HEK293 (cell line): ENCODE results near the gene ARX.

Experiments
- CTCF ChIA-PET: fragments of 350-600 bp; formaldehyde crosslinking; extraction: SDS; loops from one replicate; lab custom pipeline; 2021; ENCODE audit warnings: antibody characterized with exemption; lab: Yijun Ruan, JAX
- POLR2A ChIA-PET: fragments of 300-600 bp; formaldehyde crosslinking; extraction: SDS; loops from one replicate; lab custom pipeline; 2020; ENCODE audit warnings: antibody characterized with exemption, inconsistent platforms; lab: Yijun Ruan, JAX
- H3K27ac ChIP-seq: fragments of 200-500 bp; sonication (Bioruptor generic); 2 replicates; pipeline ENCODE4 v1.5.1; 2014; ENCODE audit warnings: low read depth, low read length, control low read depth, inconsistent platforms; ENCODE audit errors: extremely low read depth
- H3K36me3 ChIP-seq, 2 experiments: fragments of 200-500 bp in 1 of 2; sonication (Bioruptor generic) in 1 of 2; 1 replicate in 1 of 2; 2 replicates in 1 of 2; pipeline ENCODE4 v1.5.1; 2014 to 2017; ENCODE audit warnings: inconsistent platforms in 2 of 2, low read length in 2 of 2; ENCODE audit not compliant: control insufficient read depth in 2 of 2, insufficient read depth in 1 of 2
- H3K4me1 ChIP-seq: fragments of 200-500 bp; sonication (Bioruptor generic); 2 replicates; pipeline ENCODE4 v1.5.1; 2014; ENCODE audit warnings: mild to moderate bottlenecking, low read length, inconsistent platforms; ENCODE audit not compliant: control insufficient read depth, insufficient read depth
- H3K4me3 ChIP-seq: 2 replicates; pipeline ENCODE4 v1.5.1; 2011; ENCODE audit warnings: low read depth, mild to moderate bottlenecking, control low read depth, low read length, moderate library complexity
- H3K9me3 ChIP-seq: fragments of 200-500 bp; sonication (Bioruptor generic); 2 replicates; pipeline ENCODE4 v1.5.1; 2014; ENCODE audit warnings: low read depth, low read length, inconsistent platforms; ENCODE audit not compliant: control insufficient read depth, insufficient read depth
- KLF9 ChIP-seq: fragments of 450-650 bp; formaldehyde crosslinking; IDR thresholded peaks from 2 replicates; pipeline ENCODE4 v1.5.1; 2016; ENCODE audit warnings: missing biosample characterization, missing genetic modification characterization, low read depth
- TRIM28 ChIP-seq: IDR thresholded peaks from 2 replicates; pipeline ENCODE4 v1.6.1; 2011; ENCODE audit warnings: low read length, control low read depth, borderline replicate concordance
- WT1 ChIP-seq: fragments of 450-650 bp; formaldehyde crosslinking; IDR thresholded peaks from 2 replicates; pipeline ENCODE4 v1.5.1; 2016; ENCODE audit warnings: missing biosample characterization, missing genetic modification characterization
- ZFP3 ChIP-seq: fragments of 450-650 bp; formaldehyde crosslinking; IDR thresholded peaks from 2 replicates; pipeline ENCODE4 v1.5.1; 2016; ENCODE audit warnings: low read depth, missing biosample characterization, missing genetic modification characterization
- ZFP41 ChIP-seq: fragments of 450-650 bp; formaldehyde crosslinking; IDR thresholded peaks from 2 replicates; pipeline ENCODE4 v1.5.1; 2016; ENCODE audit warnings: missing biosample characterization, missing genetic modification characterization, borderline replicate concordance
- ZNF10 ChIP-seq: fragments of 450-650 bp; formaldehyde crosslinking; IDR thresholded peaks from 2 replicates; pipeline ENCODE4 v1.5.1; 2017; ENCODE audit warnings: missing biosample characterization, missing genetic modification characterization
- ZNF138 ChIP-seq: fragments of 450-650 bp; formaldehyde crosslinking; IDR thresholded peaks from 2 replicates; pipeline ENCODE4 v1.5.1; 2016; ENCODE audit warnings: missing biosample characterization, missing genetic modification characterization, borderline replicate concordance
- ZNF175 ChIP-seq: fragments of 450-650 bp; formaldehyde crosslinking; IDR thresholded peaks from 2 replicates; pipeline ENCODE4 v1.5.1; 2016; ENCODE audit warnings: missing biosample characterization, missing genetic modification characterization
- ZNF202 ChIP-seq: fragments of 450-650 bp; formaldehyde crosslinking; IDR thresholded peaks from 2 replicates; pipeline ENCODE4 v1.5.1; 2016; ENCODE audit warnings: missing biosample characterization, missing genetic modification characterization, borderline replicate concordance
- ZNF24 ChIP-seq: fragments of 450-650 bp; formaldehyde crosslinking; IDR thresholded peaks from 2 replicates; pipeline ENCODE4 v1.5.1; 2016; ENCODE audit warnings: missing biosample characterization, missing genetic modification characterization
- ZNF248 ChIP-seq: fragments of 450-650 bp; formaldehyde crosslinking; IDR thresholded peaks from 2 replicates; pipeline ENCODE4 v1.5.1; 2017; ENCODE audit warnings: missing biosample characterization, missing genetic modification characterization
- ZNF302 ChIP-seq: fragments of 450-650 bp; formaldehyde crosslinking; IDR thresholded peaks from 2 replicates; pipeline ENCODE4 v1.5.1; 2016; ENCODE audit warnings: missing biosample characterization, missing genetic modification characterization, low read depth
- ZNF350 ChIP-seq: fragments of 450-650 bp; formaldehyde crosslinking; IDR thresholded peaks from 2 replicates; pipeline ENCODE4 v1.5.0; 2017; ENCODE audit warnings: missing biosample characterization, mild to moderate bottlenecking, missing genetic modification characterization
- ZNF366 ChIP-seq: fragments of 450-650 bp; formaldehyde crosslinking; conservative IDR thresholded peaks from 2 replicates; pipeline ENCODE4 v1.5.1; 2016; ENCODE audit warnings: missing biosample characterization, missing genetic modification characterization
- ZNF404 ChIP-seq: fragments of 450-650 bp; formaldehyde crosslinking; IDR thresholded peaks from 2 replicates; pipeline ENCODE4 v1.5.1; 2017; ENCODE audit warnings: missing biosample characterization, missing genetic modification characterization
- ZNF473 ChIP-seq: fragments of 450-650 bp; formaldehyde crosslinking; IDR thresholded peaks from 2 replicates; pipeline ENCODE4 v1.5.1; 2017; ENCODE audit warnings: missing biosample characterization, missing genetic modification characterization
- ZNF544 ChIP-seq: fragments of 450-650 bp; formaldehyde crosslinking; IDR thresholded peaks from 2 replicates; pipeline ENCODE4 v1.5.0; 2017; ENCODE audit warnings: missing biosample characterization, missing genetic modification characterization
- ZNF549 ChIP-seq: fragments of 450-650 bp; IDR thresholded peaks from 2 replicates; pipeline ENCODE4 v1.5.1; 2018; ENCODE audit warnings: missing biosample characterization, missing genetic modification characterization, mild to moderate bottlenecking, inconsistent platforms, moderate library complexity
- ZNF660 ChIP-seq: fragments of 450-650 bp; IDR thresholded peaks from 2 replicates; pipeline ENCODE4 v1.5.1; 2018; ENCODE audit warnings: missing biosample characterization, mild to moderate bottlenecking, missing genetic modification characterization
- TF ChIP-seq, protein P1 (sequence below): fragments of 450-650 bp; formaldehyde crosslinking; conservative IDR thresholded peaks from 2 replicates; pipeline ENCODE4 v1.5.1; 2016; ENCODE audit warnings: low read depth, missing biosample characterization, missing genetic modification characterization
- TF ChIP-seq, protein P2 (sequence below): fragments of 450-650 bp; formaldehyde crosslinking; IDR thresholded peaks from 2 replicates; pipeline ENCODE4 v1.5.1; 2016; ENCODE audit warnings: missing biosample characterization, missing genetic modification characterization, low read depth
- TF ChIP-seq, protein P3 (sequence below): fragments of 450-650 bp; formaldehyde crosslinking; IDR thresholded peaks from 2 replicates; pipeline ENCODE4 v1.5.1; 2016; ENCODE audit warnings: missing biosample characterization, missing genetic modification characterization
- TF ChIP-seq, protein P4 (sequence below): sonication (generic); formaldehyde crosslinking; IDR thresholded peaks from 2 replicates; pipeline ENCODE4 v1.8.1; 2022; ENCODE audit warnings: mild to moderate bottlenecking, moderate library complexity, missing genetic modification reagents
- TF ChIP-seq, protein P5 (sequence below): fragments of 450-650 bp; formaldehyde crosslinking; IDR thresholded peaks from 2 replicates; pipeline ENCODE4 v1.5.1; 2017; ENCODE audit warnings: missing biosample characterization, missing genetic modification characterization
- TF ChIP-seq, protein P6 (sequence below): fragments of 450-650 bp; formaldehyde crosslinking; IDR thresholded peaks from 2 replicates; pipeline ENCODE4 v1.5.1; 2016; ENCODE audit warnings: missing biosample characterization, missing genetic modification characterization

ARX gene

DNA sequence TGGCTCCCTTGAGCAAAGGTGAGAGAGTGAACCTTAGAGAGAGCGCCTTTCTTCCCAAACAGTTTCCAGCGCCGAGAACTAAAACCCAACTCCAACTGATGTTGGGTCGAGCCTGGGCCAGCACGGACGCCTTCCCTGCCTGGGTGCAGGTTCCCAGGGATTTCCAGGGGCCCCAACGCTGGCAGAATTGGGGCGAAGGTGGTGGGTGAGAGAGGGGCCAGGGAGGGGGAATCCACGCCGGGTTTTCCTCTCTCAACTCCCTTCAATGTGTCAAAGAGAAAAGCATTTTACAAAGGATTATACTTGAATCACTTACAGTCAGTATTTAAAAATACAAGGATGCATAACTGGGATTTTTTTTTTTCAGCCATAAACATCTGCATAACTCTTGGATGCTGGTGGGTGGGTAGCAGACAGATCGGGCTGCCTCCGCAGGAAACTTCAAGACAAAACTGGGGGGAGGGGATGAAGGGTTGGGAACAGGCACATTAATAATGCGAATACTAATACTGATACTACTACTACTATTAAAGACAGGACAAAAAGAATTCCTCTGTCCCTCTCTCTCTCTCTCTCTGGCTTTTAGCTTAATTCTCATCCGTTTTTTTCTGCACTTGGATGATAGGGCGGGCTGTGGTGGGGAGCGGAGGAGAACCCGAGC lies 1.3 kb upstream of the ARX start:
- no peaks in the 10 kb centered on the region for H3K9me3 ChIP-seq
- H3K36me3 ChIP-seq, result no peaks in the 10 kb centered on the region
- TF ChIP-seq, protein P1, sequence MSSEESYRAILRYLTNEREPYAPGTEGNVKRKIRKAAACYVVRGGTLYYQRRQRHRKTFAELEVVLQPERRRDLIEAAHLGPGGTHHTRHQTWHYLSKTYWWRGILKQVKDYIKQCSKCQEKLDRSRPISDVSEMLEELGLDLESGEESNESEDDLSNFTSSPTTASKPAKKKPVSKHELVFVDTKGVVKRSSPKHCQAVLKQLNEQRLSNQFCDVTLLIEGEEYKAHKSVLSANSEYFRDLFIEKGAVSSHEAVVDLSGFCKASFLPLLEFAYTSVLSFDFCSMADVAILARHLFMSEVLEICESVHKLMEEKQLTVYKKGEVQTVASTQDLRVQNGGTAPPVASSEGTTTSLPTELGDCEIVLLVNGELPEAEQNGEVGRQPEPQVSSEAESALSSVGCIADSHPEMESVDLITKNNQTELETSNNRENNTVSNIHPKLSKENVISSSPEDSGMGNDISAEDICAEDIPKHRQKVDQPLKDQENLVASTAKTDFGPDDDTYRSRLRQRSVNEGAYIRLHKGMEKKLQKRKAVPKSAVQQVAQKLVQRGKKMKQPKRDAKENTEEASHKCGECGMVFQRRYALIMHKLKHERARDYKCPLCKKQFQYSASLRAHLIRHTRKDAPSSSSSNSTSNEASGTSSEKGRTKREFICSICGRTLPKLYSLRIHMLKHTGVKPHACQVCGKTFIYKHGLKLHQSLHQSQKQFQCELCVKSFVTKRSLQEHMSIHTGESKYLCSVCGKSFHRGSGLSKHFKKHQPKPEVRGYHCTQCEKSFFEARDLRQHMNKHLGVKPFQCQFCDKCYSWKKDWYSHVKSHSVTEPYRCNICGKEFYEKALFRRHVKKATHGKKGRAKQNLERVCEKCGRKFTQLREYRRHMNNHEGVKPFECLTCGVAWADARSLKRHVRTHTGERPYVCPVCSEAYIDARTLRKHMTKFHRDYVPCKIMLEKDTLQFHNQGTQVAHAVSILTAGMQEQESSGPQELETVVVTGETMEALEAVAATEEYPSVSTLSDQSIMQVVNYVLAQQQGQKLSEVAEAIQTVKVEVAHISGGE (tag by site-specific recombination), result no peak
- TF ChIP-seq, protein P2, sequence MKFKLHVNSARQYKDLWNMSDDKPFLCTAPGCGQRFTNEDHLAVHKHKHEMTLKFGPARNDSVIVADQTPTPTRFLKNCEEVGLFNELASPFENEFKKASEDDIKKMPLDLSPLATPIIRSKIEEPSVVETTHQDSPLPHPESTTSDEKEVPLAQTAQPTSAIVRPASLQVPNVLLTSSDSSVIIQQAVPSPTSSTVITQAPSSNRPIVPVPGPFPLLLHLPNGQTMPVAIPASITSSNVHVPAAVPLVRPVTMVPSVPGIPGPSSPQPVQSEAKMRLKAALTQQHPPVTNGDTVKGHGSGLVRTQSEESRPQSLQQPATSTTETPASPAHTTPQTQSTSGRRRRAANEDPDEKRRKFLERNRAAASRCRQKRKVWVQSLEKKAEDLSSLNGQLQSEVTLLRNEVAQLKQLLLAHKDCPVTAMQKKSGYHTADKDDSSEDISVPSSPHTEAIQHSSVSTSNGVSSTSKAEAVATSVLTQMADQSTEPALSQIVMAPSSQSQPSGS (tag by site-specific recombination), result no peak
- TF ChIP-seq WT1 (tag by site-specific recombination) (no peak), ZNF549 (tag by site-specific recombination) (no peak), ZNF544 (tag by site-specific recombination) (no peak), ZNF366 (tag by site-specific recombination) (no peak), ZNF404 (tag by site-specific recombination) (no peak), ZNF473 (tag by site-specific recombination) (no peak), ZNF660 (tag by site-specific recombination) (no peak), ZFP3 (tag by site-specific recombination) (no peak)
- TF ChIP-seq, protein P3, sequence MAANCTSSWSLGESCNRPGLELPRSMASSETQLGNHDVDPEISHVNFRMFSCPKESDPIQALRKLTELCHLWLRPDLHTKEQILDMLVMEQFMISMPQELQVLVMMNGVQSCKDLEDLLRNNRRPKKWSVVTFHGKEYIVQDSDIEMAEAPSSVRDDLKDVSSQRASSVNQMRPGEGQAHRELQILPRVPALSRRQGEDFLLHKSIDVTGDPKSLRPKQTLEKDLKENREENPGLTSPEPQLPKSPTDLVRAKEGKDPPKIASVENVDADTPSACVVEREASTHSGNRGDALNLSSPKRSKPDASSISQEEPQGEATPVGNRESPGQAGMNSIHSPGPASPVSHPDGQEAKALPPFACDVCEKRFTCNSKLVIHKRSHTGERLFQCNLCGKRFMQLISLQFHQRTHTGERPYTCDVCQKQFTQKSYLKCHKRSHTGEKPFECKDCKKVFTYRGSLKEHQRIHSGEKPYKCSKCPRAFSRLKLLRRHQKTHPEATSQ, result no peak
- peaks cover 16% of the 10 kb centered on the region for H3K4me1 ChIP-seq
- H3K27ac ChIP-seq, result no peak overlapping the region
- no peak overlapping the region for H3K4me3 ChIP-seq
- CTCF ChIA-PET, result no interaction called here
- POLR2A ChIA-PET, result no interaction called here

DNA sequence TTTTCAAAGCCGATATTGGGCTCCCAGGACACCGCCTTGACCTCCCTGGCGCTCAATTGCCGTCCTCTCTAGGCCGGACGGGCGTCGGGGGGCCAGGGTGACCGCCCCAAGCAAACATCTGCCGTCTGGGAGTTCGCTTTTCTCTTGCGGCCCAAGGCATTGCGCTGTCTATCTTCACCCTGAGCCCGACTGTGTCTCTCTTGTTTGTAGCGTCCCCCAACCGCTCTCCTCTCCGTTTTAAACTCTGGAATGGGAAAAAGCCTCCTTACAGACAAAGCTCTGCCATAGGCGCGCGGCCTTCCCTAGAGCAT lies 551 bp upstream of the ARX start:
- Histone ChIP-seq H3K4me1 (peaks cover 16% of the 10 kb centered on the region), H3K27ac (no peak overlapping the region), H3K4me3 (no peak overlapping the region), H3K36me3 (no peaks in the 10 kb centered on the region), H3K9me3 (no peaks in the 10 kb centered on the region)
- ChIA-PET CTCF (no interaction called here), POLR2A (no interaction called here)
- TF ChIP-seq, protein P4, sequence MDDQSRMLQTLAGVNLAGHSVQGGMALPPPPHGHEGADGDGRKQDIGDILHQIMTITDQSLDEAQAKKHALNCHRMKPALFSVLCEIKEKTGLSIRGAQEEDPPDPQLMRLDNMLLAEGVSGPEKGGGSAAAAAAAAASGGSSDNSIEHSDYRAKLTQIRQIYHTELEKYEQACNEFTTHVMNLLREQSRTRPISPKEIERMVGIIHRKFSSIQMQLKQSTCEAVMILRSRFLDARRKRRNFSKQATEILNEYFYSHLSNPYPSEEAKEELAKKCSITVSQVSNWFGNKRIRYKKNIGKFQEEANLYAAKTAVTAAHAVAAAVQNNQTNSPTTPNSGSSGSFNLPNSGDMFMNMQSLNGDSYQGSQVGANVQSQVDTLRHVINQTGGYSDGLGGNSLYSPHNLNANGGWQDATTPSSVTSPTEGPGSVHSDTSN (CRISPR knock-in tag), result no peak
- TF ChIP-seq ZNF202 (tag by site-specific recombination) (no peak), ZNF175 (tag by site-specific recombination) (no peak), ZNF302 (no peak), TRIM28 (no peak), ZFP41 (tag by site-specific recombination) (no peak), KLF9 (tag by site-specific recombination) (no peak), ZNF350 (no peak), ZNF24 (tag by site-specific recombination) (no peak), ZNF10 (tag by site-specific recombination) (no peak), ZFP3 (tag by site-specific recombination) (no peak), ZNF138 (tag by site-specific recombination) (no peak), ZNF248 (tag by site-specific recombination) (no peak)
- TF ChIP-seq, protein P5, sequence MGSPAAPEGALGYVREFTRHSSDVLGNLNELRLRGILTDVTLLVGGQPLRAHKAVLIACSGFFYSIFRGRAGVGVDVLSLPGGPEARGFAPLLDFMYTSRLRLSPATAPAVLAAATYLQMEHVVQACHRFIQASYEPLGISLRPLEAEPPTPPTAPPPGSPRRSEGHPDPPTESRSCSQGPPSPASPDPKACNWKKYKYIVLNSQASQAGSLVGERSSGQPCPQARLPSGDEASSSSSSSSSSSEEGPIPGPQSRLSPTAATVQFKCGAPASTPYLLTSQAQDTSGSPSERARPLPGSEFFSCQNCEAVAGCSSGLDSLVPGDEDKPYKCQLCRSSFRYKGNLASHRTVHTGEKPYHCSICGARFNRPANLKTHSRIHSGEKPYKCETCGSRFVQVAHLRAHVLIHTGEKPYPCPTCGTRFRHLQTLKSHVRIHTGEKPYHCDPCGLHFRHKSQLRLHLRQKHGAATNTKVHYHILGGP (tag by site-specific recombination), result no peak
- TF ChIP-seq, protein P6, sequence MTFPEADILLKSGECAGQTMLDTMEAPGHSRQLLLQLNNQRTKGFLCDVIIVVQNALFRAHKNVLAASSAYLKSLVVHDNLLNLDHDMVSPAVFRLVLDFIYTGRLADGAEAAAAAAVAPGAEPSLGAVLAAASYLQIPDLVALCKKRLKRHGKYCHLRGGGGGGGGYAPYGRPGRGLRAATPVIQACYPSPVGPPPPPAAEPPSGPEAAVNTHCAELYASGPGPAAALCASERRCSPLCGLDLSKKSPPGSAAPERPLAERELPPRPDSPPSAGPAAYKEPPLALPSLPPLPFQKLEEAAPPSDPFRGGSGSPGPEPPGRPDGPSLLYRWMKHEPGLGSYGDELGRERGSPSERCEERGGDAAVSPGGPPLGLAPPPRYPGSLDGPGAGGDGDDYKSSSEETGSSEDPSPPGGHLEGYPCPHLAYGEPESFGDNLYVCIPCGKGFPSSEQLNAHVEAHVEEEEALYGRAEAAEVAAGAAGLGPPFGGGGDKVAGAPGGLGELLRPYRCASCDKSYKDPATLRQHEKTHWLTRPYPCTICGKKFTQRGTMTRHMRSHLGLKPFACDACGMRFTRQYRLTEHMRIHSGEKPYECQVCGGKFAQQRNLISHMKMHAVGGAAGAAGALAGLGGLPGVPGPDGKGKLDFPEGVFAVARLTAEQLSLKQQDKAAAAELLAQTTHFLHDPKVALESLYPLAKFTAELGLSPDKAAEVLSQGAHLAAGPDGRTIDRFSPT (tag by site-specific recombination), result no peak
